IMR-90 (cell line): Measurements from ENCODE around the gene PRRC2B. TPM values are rescaled to one million over a fixed set of nuclear protein-coding genes. Genes with fewer than 3 reads are reported as not detected.

Experiments used
- ATAC-seq: fragments of 200-7000 bp; cut with Tn5 transposase; 2 replicates; pipeline ENCODE4 v1.9.1; 2020; ENCODE audit warnings: low read depth, mild to moderate bottlenecking, moderate library complexity
- BruUV-seq: library from RNA; stranded (reverse); fragments of 400-500 nt; replicated peaks from 2 replicates; lab custom pipeline; 2021; lab: Mats Ljungman, UMichigan
- CTCF ChIA-PET: fragments of 300-600 bp; formaldehyde crosslinking; extraction: SDS; loops from one replicate; lab custom pipeline; 2021; ENCODE audit warnings: antibody characterized with exemption; lab: Yijun Ruan, JAX
- POLR2A ChIA-PET: fragments of 300-600 bp; sonication (Branson Sonifier 250); formaldehyde crosslinking; loops from one replicate; lab custom pipeline; 2022; ENCODE audit warnings: antibody characterized with exemption; ENCODE audit not compliant: unreplicated experiment; lab: Charles Lee
- DNase-seq: peaks from one replicate; pipeline ENCODE4 v3.0.0; 2013
- H2AFZ ChIP-seq: replicated peaks from 2 replicates; pipeline ENCODE3; 2013; ENCODE audit warnings: low read length, mild to moderate bottlenecking; ENCODE audit not compliant: poor library complexity
- H2AK5ac ChIP-seq: 2 replicates; pipeline ENCODE4 v1.6.1; 2013; ENCODE audit warnings: low read depth, low read length, inconsistent platforms
- H2AK9ac ChIP-seq: replicated peaks from 2 replicates; pipeline ENCODE3; 2013; ENCODE audit warnings: mild to moderate bottlenecking, low read depth, low read length, moderate library complexity; ENCODE audit not compliant: poor library complexity
- H2BK120ac ChIP-seq: 2 replicates; pipeline ENCODE4 v1.6.1; 2013; ENCODE audit warnings: low read depth, low read length, inconsistent platforms
- H2BK15ac ChIP-seq: 3 replicates; pipeline ENCODE4 v1.6.1; 2013; ENCODE audit warnings: low read depth, low read length, inconsistent platforms
- H2BK20ac ChIP-seq: 2 replicates; pipeline ENCODE4 v1.6.1; 2013; ENCODE audit warnings: low read depth, mild to moderate bottlenecking, inconsistent platforms, low read length, moderate library complexity
- H2BK5ac ChIP-seq: 2 replicates; pipeline ENCODE4 v1.6.1; 2013; ENCODE audit warnings: mild to moderate bottlenecking, low read depth, low read length, inconsistent platforms; ENCODE audit not compliant: poor library complexity, severe bottlenecking
- H3K14ac ChIP-seq: replicated peaks from 2 replicates; pipeline ENCODE4 v1.6.1; 2013; ENCODE audit warnings: low read depth, low read length, inconsistent platforms
- H3K18ac ChIP-seq: 2 replicates; pipeline ENCODE4 v1.6.1; 2013; ENCODE audit warnings: low read depth, low read length, control low read depth
- H3K23ac ChIP-seq: 2 replicates; pipeline ENCODE4 v1.6.1; 2013; ENCODE audit warnings: low read depth, low read length, inconsistent platforms
- H3K27ac ChIP-seq: 2 replicates; pipeline ENCODE4 v1.5.1; 2013; ENCODE audit warnings: mild to moderate bottlenecking, control low read depth, low read length; ENCODE audit not compliant: insufficient read depth
- H3K27me3 ChIP-seq: 2 replicates; pipeline ENCODE4 v1.6.1; 2013; ENCODE audit warnings: low read length; ENCODE audit not compliant: control insufficient read depth, insufficient read depth
- H3K36me3 ChIP-seq: 2 replicates; pipeline ENCODE4 v1.6.1; 2013; ENCODE audit warnings: low read length, mixed read lengths; ENCODE audit not compliant: control insufficient read depth, insufficient read depth
- H3K4ac ChIP-seq: 2 replicates; pipeline ENCODE4 v1.6.1; 2013; ENCODE audit warnings: low read depth, low read length, inconsistent platforms
- H3K4me1 ChIP-seq: 2 replicates; pipeline ENCODE4 v1.6.1; 2013; ENCODE audit warnings: low read length, mixed read lengths; ENCODE audit not compliant: control insufficient read depth, insufficient read depth
- H3K4me2 ChIP-seq: 2 replicates; pipeline ENCODE4 v1.6.1; 2013; ENCODE audit warnings: low read depth, mild to moderate bottlenecking, control low read depth, low read length, moderate library complexity
- H3K4me3 ChIP-seq: 2 replicates; pipeline ENCODE4 v1.5.1; 2013; ENCODE audit warnings: low read depth, mild to moderate bottlenecking, control low read depth, low read length, moderate library complexity; ENCODE audit not compliant: insufficient read depth
- H3K56ac ChIP-seq: 2 replicates; pipeline ENCODE4 v1.6.1; 2013; ENCODE audit warnings: low read length, inconsistent platforms; ENCODE audit not compliant: insufficient read depth; ENCODE audit errors: extremely low read depth
- H3K79me1 ChIP-seq, 2 experiments: 2 replicates each; pipeline ENCODE4 v1.6.1; 2013; ENCODE audit warnings: low read length in 2 of 2, inconsistent platforms in 1 of 2, low read depth in 1 of 2
- H3K9ac ChIP-seq: 2 replicates; pipeline ENCODE4 v1.6.1; 2013; ENCODE audit warnings: low read depth, low read length, control low read depth
- H3K9me1 ChIP-seq: 2 replicates; pipeline ENCODE4 v1.6.1; 2013; ENCODE audit warnings: low read length, inconsistent platforms; ENCODE audit not compliant: insufficient read depth
- H3K9me3 ChIP-seq: 2 replicates; pipeline ENCODE4 v1.6.1; 2013; ENCODE audit warnings: low read length; ENCODE audit not compliant: control insufficient read depth, insufficient read depth
- H4K20me1 ChIP-seq: 2 replicates; pipeline ENCODE4 v1.6.1; 2013; ENCODE audit warnings: low read length, inconsistent platforms; ENCODE audit not compliant: insufficient read depth
- H4K5ac ChIP-seq: 2 replicates; pipeline ENCODE4 v1.6.1; 2013; ENCODE audit warnings: mild to moderate bottlenecking, low read depth, low read length, control low read depth
- H4K8ac ChIP-seq, 2 experiments: 2 replicates each; pipeline ENCODE4 v1.6.1; 2013; ENCODE audit warnings: low read depth in 2 of 2, low read length in 2 of 2, control low read depth in 1 of 2, inconsistent platforms in 1 of 2
- H4K91ac ChIP-seq: 2 replicates; pipeline ENCODE4 v1.6.1; 2013; ENCODE audit warnings: low read depth, low read length, inconsistent platforms; ENCODE audit not compliant: insufficient read depth
- ELK1 ChIP-seq: fragments of 150-350 bp; IDR thresholded peaks from 2 replicates; pipeline ENCODE4 v1.6.1; 2016; ENCODE audit warnings: low read depth, mild to moderate bottlenecking, low read length, moderate library complexity, borderline replicate concordance
- FOS ChIP-seq: fragments of 150-350 bp; IDR thresholded peaks from 2 replicates; pipeline ENCODE4 v1.6.1; 2016; ENCODE audit warnings: low read depth, low read length
- MAFK ChIP-seq: IDR thresholded peaks from 2 replicates; pipeline ENCODE4 v1.6.1; 2012; ENCODE audit warnings: low read depth, low read length, improper control_type of control experiment
- MAZ ChIP-seq: IDR thresholded peaks from 2 replicates; pipeline ENCODE4 v1.6.1; 2012; ENCODE audit warnings: low read depth, mild to moderate bottlenecking, low read length, improper control_type of control experiment, moderate library complexity, borderline replicate concordance
- MXI1 ChIP-seq: IDR thresholded peaks from 2 replicates; pipeline ENCODE4 v1.6.1; 2012; ENCODE audit warnings: low read depth, mild to moderate bottlenecking, low read length, moderate library complexity, borderline replicate concordance
- NFE2L2 ChIP-seq: fragments of 150-350 bp; IDR thresholded peaks from 2 replicates; pipeline ENCODE4 v1.6.1; 2016; ENCODE audit warnings: low read depth, mild to moderate bottlenecking, low read length
- RCOR1 ChIP-seq: IDR thresholded peaks from 2 replicates; pipeline ENCODE4 v1.6.1; 2012; ENCODE audit warnings: mild to moderate bottlenecking, low read length, improper control_type of control experiment; ENCODE audit not compliant: insufficient replicate concordance
- WGBS, 2 experiments: methylation state at CpG; one replicate each; pipeline versions ENCODE4 v1.1.5 to v1.1.7; 2013; ENCODE audit warnings: missing lambda C conversion rate in 2 of 2; ENCODE audit not compliant: insufficient read length in 1 of 2; ENCODE audit errors: extremely low coverage in 2 of 2; 5-methylcytosine and 5-hydroxymethylcytosine counted together
- dilution Hi-C: fragments of 300-500 bp; cut with HindIII; formaldehyde crosslinking; loops from one replicate; pipeline ENCODE4 v1.14.3; 2018; ENCODE audit warnings: low sequenced_read_pairs; ENCODE audit not compliant: unreplicated experiment
- in situ Hi-C: fragments of 300-500 bp; cut with MboI; formaldehyde crosslinking; loops from 3 replicates; pipeline ENCODE4 v1.14.3; 2019; ENCODE audit warnings: low sequenced_read_pairs, inconsistent platforms, mixed read lengths
- intact Hi-C: fragments of 100-400 bp; cut with micrococcal nuclease; formaldehyde crosslinking; loops from 2 replicates; pipeline ENCODE4 v1.10.0; 2022
- polyA plus RNA-seq, 3 experiments: library from polyadenylated mRNA; depleted of rRNA; stranded (reverse); fragments of >200 nt; gene quantifications; 2 replicates each; pipeline ENCODE4 v1.2.3, GENCODE V29; 2012; ENCODE audit warnings: low replicate concordance in 1 of 3
- total RNA-seq: library from RNA; depleted of rRNA; stranded (reverse); fragments of >200 nt; gene quantifications from 2 replicates; pipeline ENCODE4 v1.2.3, GENCODE V29; 2012

Gene PRRC2B
- total and polyA plus RNA-seq, 2 of the 4 experiments (the other 2 are of a cell fraction): 19.4 to 39.1 TPM

GRCh38 chr9:131502781-131503625, 109.1 kb downstream of the PRRC2B start, which contains the start of gene POMT1:
Gene POMT1, plus strand, starts transcription at chr9:131502918. Its CDS starts 1,301 bp downstream, at chr9:131504219.
- intact Hi-C loops (loop anchor here (5.0 kb wide), 1 partner anchor 244 kb away; no protein-coding TSS in a partner anchor), in situ Hi-C loops (loop anchor here (10.0 kb wide), 1 partner anchor 242 kb away; the partner anchor contains the start of gene RAPGEF1), dilution Hi-C loops (no loop called here)
- peak within 1 kb of the TSS; percentile 97 for H3K4me2 ChIP-seq
- peak within 1 kb of the TSS; percentile 83 for H3K9ac ChIP-seq
- H4K8ac ChIP-seq: peak within 1 kb of the TSS; percentile 9 to 97; a peak in 3 of 4 replicates
- peak within 1 kb of the TSS; percentile 62 for H3K4ac ChIP-seq
- no peak within 1 kb of the TSS for H2BK120ac ChIP-seq
- peak within 1 kb of the TSS; percentile 98 for H2AFZ ChIP-seq
- H3K56ac ChIP-seq: peak within 1 kb of the TSS; percentile 35; the same call in 1 of the 2 replicates
- peaks cover 7% of the 10 kb centered on the region; the same call in 1 of the 2 replicates for H3K4me1 ChIP-seq
- H3K4me3 ChIP-seq: peak within 1 kb of the TSS; percentile 94
- H3K27me3 ChIP-seq: no peaks in the 10 kb centered on the region
- peak within 1 kb of the TSS; percentile 65; the same call in 1 of the 2 replicates for H3K14ac ChIP-seq
- ATAC-seq (peak; percentile 92), DNase-seq (peak; percentile 73)
- peak within 1 kb of the TSS; percentile 86 for H2AK9ac ChIP-seq
- no TSS peak for BruUV-seq
- H2BK5ac ChIP-seq: peak within 1 kb of the TSS; percentile 40
- peak within 1 kb of the TSS; percentile 63; the same call in 1 of the 2 replicates for H2AK5ac ChIP-seq
- no peak within 1 kb of the TSS; the same call in 2 of the 3 replicates for H2BK15ac ChIP-seq
- TF ChIP-seq NFE2L2 (no peak), ELK1 (no peak), MXI1 (no peak; the same call in 1 of the 2 replicates), RCOR1 (no peak), MAZ (peak; percentile 77; the same call in 1 of the 2 replicates), MAFK (no peak), FOS (no peak)
- H3K18ac ChIP-seq: no peak within 1 kb of the TSS
- H2BK20ac ChIP-seq: no peak within 1 kb of the TSS
- H4K91ac ChIP-seq: peak within 1 kb of the TSS; percentile 50; the same call in 1 of the 2 replicates
- H4K5ac ChIP-seq: peak within 1 kb of the TSS; percentile 41
- ChIA-PET CTCF (interaction anchor here (0.6 to 0.7 kb wide), 2 partner anchors 25 to 244 kb away, joined by 3 to 4 read pairs; no protein-coding TSS in a partner anchor), POLR2A (no interaction called here)
- peaks cover 26% of the 10 kb centered on the region for H3K36me3 ChIP-seq
- 2% methylated on average over 36 of the region's 83 CpGs; no CpG with 5 or more reads in 1 of the 2 experiments for WGBS, 2 experiments
- H3K9me3 ChIP-seq: no peaks in the 10 kb centered on the region
- H3K27ac ChIP-seq: peak within 1 kb of the TSS; percentile 73
- H3K23ac ChIP-seq: peak within 1 kb of the TSS; percentile 31
- H3K9me1 ChIP-seq: peaks cover 14% of the 10 kb centered on the region; the same call in 1 of the 2 replicates
- H4K20me1 ChIP-seq: peaks cover 7% of the 10 kb centered on the region
- H3K79me1 ChIP-seq: peaks cover 14 to 46% of the 10 kb centered on the region in 2 experiments
